Measurements from ENCODE around the gene IKZF1.
A peak's percentile ranks its signal among the peaks of the same experiment; 100 is the strongest.

IKZF1 gene

GRCh38 chr7:50418086-50418515 lies 113.6 kb downstream of the IKZF1 start:
- DNase-seq (ENCODE audit: low spot score) = peak; percentile 70
- peak; percentile 87 for TF ChIP-seq CTCF (IDR thresholded peaks at IDR 0.05; ENCODE audit: extremely low read depth, missing control alignments)

GRCh38 chr7:50418526-50419290 lies 114.2 kb downstream of the IKZF1 start:
- DNase-seq (ENCODE audit: low spot score) = no peak

GRCh38 chr7:50421043-50421442 lies 116.5 kb downstream of the IKZF1 start:
- no peak for TF ChIP-seq CTCF (IDR thresholded peaks at IDR 0.05; ENCODE audit: extremely low read depth, missing control alignments)
- DNase-seq (ENCODE audit: low spot score) = no peak

More at GRCh38 chr7:50418526-50419290, 114.2 kb downstream of the IKZF1 start:
- no peak for TF ChIP-seq CTCF (IDR thresholded peaks at IDR 0.05; ENCODE audit: extremely low read depth, missing control alignments)

GRCh38 chr7:50422858-50423257 lies 118.3 kb downstream of the IKZF1 start:
- no peak for DNase-seq (ENCODE audit: low spot score)
- TF ChIP-seq CTCF (IDR thresholded peaks at IDR 0.05; ENCODE audit: extremely low read depth, missing control alignments) = no peak

DNA sequence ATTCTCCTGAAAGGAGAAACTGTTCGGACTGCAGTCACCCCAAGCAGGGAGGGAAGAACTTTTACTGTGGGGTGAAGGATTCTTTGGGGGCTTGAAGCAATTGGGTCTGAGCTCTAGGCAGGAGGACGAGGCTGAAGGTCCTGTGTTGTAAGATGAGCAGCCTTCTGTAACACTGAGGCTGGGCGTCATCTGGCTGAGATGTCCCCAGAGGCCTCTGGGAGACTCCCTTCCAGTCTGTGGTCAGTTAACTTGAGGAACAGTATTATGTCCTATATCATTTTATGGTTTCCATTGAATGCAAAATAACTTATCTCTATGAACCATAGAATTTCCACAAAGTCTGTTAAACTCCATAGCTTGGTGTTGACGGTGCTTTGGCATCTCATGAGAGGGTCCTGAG lies 119.3 kb downstream of the IKZF1 start:
- TF ChIP-seq CTCF (IDR thresholded peaks at IDR 0.05; ENCODE audit: extremely low read depth, missing control alignments) = no peak

GRCh38 chr7:50425318-50425717 lies 120.8 kb downstream of the IKZF1 start:
- no peak for TF ChIP-seq CTCF (IDR thresholded peaks at IDR 0.05; ENCODE audit: extremely low read depth, missing control alignments)
- no peak for DNase-seq (ENCODE audit: low spot score)

More for the DNA sequence above, 119.3 kb downstream of the IKZF1 start:
- no peak for DNase-seq (ENCODE audit: low spot score)

DNA sequence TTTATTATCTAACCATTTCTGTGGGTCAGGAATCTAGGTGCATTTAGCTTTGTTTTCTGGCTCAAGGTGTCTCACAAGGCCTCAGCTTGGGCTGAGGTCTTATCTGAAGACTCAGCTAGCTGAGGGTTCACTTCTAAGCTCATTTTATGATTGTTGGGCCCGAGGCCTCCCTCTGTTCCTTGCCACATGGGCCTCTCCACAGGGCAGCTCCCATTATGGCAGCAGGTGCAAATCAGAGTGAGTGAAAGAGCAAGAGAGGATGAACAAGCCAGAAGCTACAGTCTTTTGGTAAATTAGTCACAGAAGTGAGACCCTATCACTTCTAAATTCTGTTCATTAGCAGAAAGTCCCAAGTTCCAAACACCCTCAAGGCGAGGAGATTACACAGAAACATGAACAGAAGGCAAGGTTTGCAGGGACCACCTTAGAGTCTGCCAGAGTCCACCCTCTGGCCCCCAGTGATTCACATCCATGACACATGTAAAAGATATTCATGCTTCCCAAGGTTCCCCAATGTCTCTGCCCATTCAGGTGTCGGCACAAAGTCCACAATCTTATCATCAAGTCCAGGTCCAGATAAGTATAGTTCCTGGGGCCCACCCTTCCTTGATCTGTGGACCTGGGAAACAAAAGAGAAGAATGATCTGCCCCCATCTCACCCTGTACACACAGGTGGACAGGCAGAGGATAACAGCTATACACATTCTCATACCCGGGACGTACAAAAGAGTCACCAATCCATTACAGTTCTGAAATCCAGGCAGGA lies 121.9 kb downstream of the IKZF1 start:
- TF ChIP-seq CTCF (IDR thresholded peaks at IDR 0.05; ENCODE audit: extremely low read depth, missing control alignments) = no peak
- no peak for DNase-seq (ENCODE audit: low spot score)

Data from GM20000 (cell line).